ENCODE measurements around the gene LTBP4.

DNA sequence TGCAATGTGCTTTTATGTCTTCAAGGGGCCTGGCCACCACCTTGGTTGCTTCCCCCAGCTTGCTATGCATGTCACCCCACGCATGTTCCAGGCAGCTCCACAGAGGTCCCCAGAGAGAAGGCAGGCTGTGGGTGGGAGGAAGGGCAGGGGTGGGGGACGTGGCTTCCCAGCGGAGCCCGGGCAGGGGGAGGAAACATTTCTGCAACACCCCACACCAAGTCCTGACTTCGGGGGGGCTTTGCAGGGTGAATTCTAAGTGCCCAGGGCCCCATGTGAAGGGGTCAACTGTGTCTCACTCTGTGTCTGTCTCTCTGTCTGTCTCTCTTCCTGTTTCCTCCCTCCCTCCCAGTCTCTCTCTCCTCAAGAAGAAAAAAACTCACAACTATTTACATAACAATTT, 39.6 kb downstream of the LTBP4 start:
- no peak for TF ChIP-seq POLR2AphosphoS5 (IDR thresholded peaks at IDR 0.05; ENCODE audit: low read depth, low read length)
- no peak for TF ChIP-seq POLR2A (IDR thresholded peaks at IDR 0.05; ENCODE audit: low read depth, low read length)
